Endodermal cell (in vitro differentiated cells): ENCODE data around the gene HABP2. TPM values are rescaled to one million over a fixed set of nuclear protein-coding genes. Genes with fewer than 3 reads are reported as not detected.

ENCODE experiments used
- DNase-seq: peaks from one replicate; pipeline ENCODE4 v3.0.0-alpha.2; 2017
- H3K27ac ChIP-seq: 2 replicates; pipeline ENCODE4 v1.5.1; 2013; ENCODE audit warnings: mild to moderate bottlenecking, low read depth, low read length, moderate library complexity
- H3K27me3 ChIP-seq: 2 replicates; pipeline ENCODE4 v1.6.1; 2013; ENCODE audit warnings: mild to moderate bottlenecking, low read length, moderate library complexity; ENCODE audit not compliant: insufficient read depth, control insufficient read depth, poor library complexity, severe bottlenecking
- H3K36me3 ChIP-seq: 2 replicates; pipeline ENCODE4 v1.7.0; 2013; ENCODE audit warnings: mild to moderate bottlenecking, low read length, moderate library complexity; ENCODE audit not compliant: control insufficient read depth, insufficient read depth
- H3K4me1 ChIP-seq: one replicate; pipeline ENCODE4 v1.7.0; 2013; ENCODE audit warnings: low read length; ENCODE audit not compliant: control insufficient read depth, insufficient read depth
- H3K4me3 ChIP-seq: 2 replicates; pipeline ENCODE4 v1.5.1; 2013; ENCODE audit warnings: mild to moderate bottlenecking, low read length, moderate library complexity
- H3K9ac ChIP-seq: 2 replicates; pipeline ENCODE4 v1.6.1; 2013; ENCODE audit warnings: mild to moderate bottlenecking, low read length, moderate library complexity; ENCODE audit not compliant: poor library complexity, severe bottlenecking; ENCODE audit errors: extremely low read depth
- H3K9me3 ChIP-seq: 2 replicates; pipeline ENCODE4 v1.6.1; 2013; ENCODE audit warnings: mild to moderate bottlenecking, low read length, moderate library complexity; ENCODE audit not compliant: control insufficient read depth
- H3K27ac Mint-ChIP-seq: 2 replicates; pipeline ENCODE4 v1.8.0; 2020; ENCODE audit warnings: mixed read lengths
- H3K27me3 Mint-ChIP-seq: 2 replicates; pipeline ENCODE4 v1.8.0; 2021; ENCODE audit warnings: mild to moderate bottlenecking, mixed read lengths; ENCODE audit not compliant: insufficient read depth
- H3K36me3 Mint-ChIP-seq: 2 replicates; pipeline ENCODE4 v1.8.0; 2020; ENCODE audit warnings: low read depth, mixed read lengths
- H3K4me1 Mint-ChIP-seq: 2 replicates; pipeline ENCODE4 v1.8.0; 2020; ENCODE audit warnings: mixed read lengths
- H3K4me3 Mint-ChIP-seq: 2 replicates; pipeline ENCODE4 v1.8.0; 2020; ENCODE audit warnings: mild to moderate bottlenecking, moderate library complexity, mixed read lengths
- H3K9me3 Mint-ChIP-seq: 2 replicates; pipeline ENCODE4 v1.8.0; 2020; ENCODE audit warnings: mild to moderate bottlenecking, mixed read lengths
- CTCF ChIP-seq: fragments of 200-600 bp; sonication (generic); conservative IDR thresholded peaks from 2 replicates; pipeline ENCODE4 v1.5.0; 2021; ENCODE audit warnings: antibody characterized with exemption, mild to moderate bottlenecking
- WGBS, 2 experiments: methylation state at CpG; one replicate each; pipeline versions ENCODE4 v1.1.5 to v1.1.7; 2013; ENCODE audit warnings: missing lambda C conversion rate in 2 of 2, mixed read lengths in 1 of 2; ENCODE audit not compliant: insufficient coverage in 1 of 2, insufficient read length in 1 of 2; 5-methylcytosine and 5-hydroxymethylcytosine counted together
- total RNA-seq, 2 donors: library from RNA; stranded (reverse); fragmentation: NEBNext Ultra II Directional in 1 of 2; extraction: Animal tissue kit (Norgen Biotek cat#: 25700) in 1 of 2; gene quantifications; 2 replicates in 1 of 2; 3 replicates in 1 of 2; pipeline ENCODE4 v1.2.1, GENCODE V29; 2021

Gene HABP2
- total RNA-seq, 2 donors from 2014 or later: 0.71 to 1.6 TPM

- peak; percentile 6 for DNase-seq
- H3K4me3 ChIP-seq: no peak overlapping the region
- no peaks in the 10 kb centered on the region for H3K27me3 ChIP-seq
- peaks cover 18% of the 10 kb centered on the region for H3K4me1 ChIP-seq
- no peak overlapping the region for H3K27ac Mint-ChIP-seq
- no peaks in the 10 kb centered on the region for H3K36me3 Mint-ChIP-seq
- H3K9me3 Mint-ChIP-seq: no peaks in the 10 kb centered on the region
- peaks cover 51% of the 10 kb centered on the region for H3K4me1 Mint-ChIP-seq
- H3K9me3 ChIP-seq: no peaks in the 10 kb centered on the region
- no peaks in the 10 kb centered on the region for H3K36me3 ChIP-seq
- H3K27me3 Mint-ChIP-seq: peaks cover 8% of the 10 kb centered on the region
- WGBS, 2 experiments: 89 to 93% methylated on average over 4 to 6 of the region's 6 CpGs
- no peak overlapping the region for H3K9ac ChIP-seq
- H3K27ac ChIP-seq: no peak overlapping the region
- no peak for TF ChIP-seq CTCF
- no peak overlapping the region for H3K4me3 Mint-ChIP-seq
Observed at GRCh38 chr10:113627836-113628235, 75.0 kb downstream of the HABP2 start.

GRCh38 chr10:113628607-113629153, 75.8 kb downstream of the HABP2 start:
- Histone ChIP-seq H3K27ac (no peak overlapping the region), H3K9me3 (no peaks in the 10 kb centered on the region), H3K4me3 (no peak overlapping the region), H3K9ac (no peak overlapping the region), H3K27me3 (no peaks in the 10 kb centered on the region), H3K4me1 (peaks cover 11% of the 10 kb centered on the region), H3K36me3 (no peaks in the 10 kb centered on the region)
- DNase-seq: no peak
- peaks cover 8% of the 10 kb centered on the region for H3K27me3 Mint-ChIP-seq
- no peaks in the 10 kb centered on the region for H3K36me3 Mint-ChIP-seq
- no peaks in the 10 kb centered on the region for H3K9me3 Mint-ChIP-seq
- TF ChIP-seq CTCF: no peak
- 98 to 100% methylated on average over 1 to 2 of the region's 2 CpGs for WGBS, 2 experiments
- no peak overlapping the region for H3K4me3 Mint-ChIP-seq
- H3K4me1 Mint-ChIP-seq: peaks cover 43% of the 10 kb centered on the region
- no peak overlapping the region for H3K27ac Mint-ChIP-seq

- no peak overlapping the region for H3K4me3 Mint-ChIP-seq
Observed at GRCh38 chr10:113630929-113631533, 78.2 kb downstream of the HABP2 start.

More at GRCh38 chr10:113630929-113631533, 78.2 kb downstream of the HABP2 start:
- Mint-ChIP-seq H3K4me1 (peaks cover 20% of the 10 kb centered on the region), H3K36me3 (no peaks in the 10 kb centered on the region), H3K9me3 (peaks cover 7% of the 10 kb centered on the region), H3K27ac (no peak overlapping the region), H3K27me3 (peaks cover 9% of the 10 kb centered on the region)
- H3K9ac ChIP-seq: no peak overlapping the region
- H3K36me3 ChIP-seq: no peaks in the 10 kb centered on the region
- 93 to 94% methylated on average over 4 to 5 of the region's 5 CpGs for WGBS, 2 experiments
- H3K4me3 ChIP-seq: no peak overlapping the region
- peaks cover 4% of the 10 kb centered on the region for H3K4me1 ChIP-seq
- H3K27ac ChIP-seq: no peak overlapping the region
- no peaks in the 10 kb centered on the region for H3K27me3 ChIP-seq
- no peak for TF ChIP-seq CTCF
- no peak for DNase-seq
- peaks cover 15% of the 10 kb centered on the region for H3K9me3 ChIP-seq
